ENCODE results near the gene CIZ1.
"Not testable (repeated sequence)": the region's sequence is repeated elsewhere in the genome, so short reads cannot be mapped to it uniquely, and the experiment has no call there.

CIZ1 gene

DNA sequence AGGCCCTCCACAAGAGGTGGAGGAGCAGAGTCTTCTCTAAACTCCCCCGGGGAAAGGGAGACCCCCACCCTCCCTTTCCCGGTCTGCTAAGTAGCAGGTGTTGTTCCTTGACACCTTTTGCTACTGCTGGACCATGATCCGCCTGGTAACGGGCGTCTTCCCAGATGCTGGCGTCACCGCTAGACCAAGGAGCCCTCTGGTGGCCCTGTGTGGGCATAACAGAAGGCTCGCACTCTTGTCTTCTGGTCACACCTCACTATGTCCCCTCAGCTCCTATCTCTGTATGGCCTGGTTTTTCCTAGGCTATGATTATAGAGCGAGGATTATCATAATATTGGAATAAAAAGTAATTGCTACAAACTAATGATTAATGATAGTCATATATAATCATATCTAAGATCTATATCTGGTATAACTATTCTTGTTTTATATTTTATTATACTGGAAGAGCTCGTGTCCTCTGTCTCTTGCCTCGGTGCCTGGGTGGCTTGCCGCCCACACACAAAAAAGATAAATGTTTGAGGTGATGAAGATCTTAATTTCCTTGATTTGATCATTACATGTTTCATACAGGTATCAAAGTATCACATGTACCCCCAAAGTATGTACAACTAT lies 61.3 kb downstream of the CIZ1 start:
- in situ Hi-C loops (cut with MboI; ENCODE audit: low pct_unique_long_range_greater_than_20kb, low sequenced_read_pairs, unreplicated experiment); DNase-seq (ENCODE audit: low spot score): not testable (repeated sequence)
- TF ChIP-seq, protein P1, sequence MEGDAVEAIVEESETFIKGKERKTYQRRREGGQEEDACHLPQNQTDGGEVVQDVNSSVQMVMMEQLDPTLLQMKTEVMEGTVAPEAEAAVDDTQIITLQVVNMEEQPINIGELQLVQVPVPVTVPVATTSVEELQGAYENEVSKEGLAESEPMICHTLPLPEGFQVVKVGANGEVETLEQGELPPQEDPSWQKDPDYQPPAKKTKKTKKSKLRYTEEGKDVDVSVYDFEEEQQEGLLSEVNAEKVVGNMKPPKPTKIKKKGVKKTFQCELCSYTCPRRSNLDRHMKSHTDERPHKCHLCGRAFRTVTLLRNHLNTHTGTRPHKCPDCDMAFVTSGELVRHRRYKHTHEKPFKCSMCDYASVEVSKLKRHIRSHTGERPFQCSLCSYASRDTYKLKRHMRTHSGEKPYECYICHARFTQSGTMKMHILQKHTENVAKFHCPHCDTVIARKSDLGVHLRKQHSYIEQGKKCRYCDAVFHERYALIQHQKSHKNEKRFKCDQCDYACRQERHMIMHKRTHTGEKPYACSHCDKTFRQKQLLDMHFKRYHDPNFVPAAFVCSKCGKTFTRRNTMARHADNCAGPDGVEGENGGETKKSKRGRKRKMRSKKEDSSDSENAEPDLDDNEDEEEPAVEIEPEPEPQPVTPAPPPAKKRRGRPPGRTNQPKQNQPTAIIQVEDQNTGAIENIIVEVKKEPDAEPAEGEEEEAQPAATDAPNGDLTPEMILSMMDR (IDR thresholded peaks at IDR 0.05; ENCODE audit: extremely low read depth, insufficient read depth, missing control alignments): peak; percentile 34

DNA sequence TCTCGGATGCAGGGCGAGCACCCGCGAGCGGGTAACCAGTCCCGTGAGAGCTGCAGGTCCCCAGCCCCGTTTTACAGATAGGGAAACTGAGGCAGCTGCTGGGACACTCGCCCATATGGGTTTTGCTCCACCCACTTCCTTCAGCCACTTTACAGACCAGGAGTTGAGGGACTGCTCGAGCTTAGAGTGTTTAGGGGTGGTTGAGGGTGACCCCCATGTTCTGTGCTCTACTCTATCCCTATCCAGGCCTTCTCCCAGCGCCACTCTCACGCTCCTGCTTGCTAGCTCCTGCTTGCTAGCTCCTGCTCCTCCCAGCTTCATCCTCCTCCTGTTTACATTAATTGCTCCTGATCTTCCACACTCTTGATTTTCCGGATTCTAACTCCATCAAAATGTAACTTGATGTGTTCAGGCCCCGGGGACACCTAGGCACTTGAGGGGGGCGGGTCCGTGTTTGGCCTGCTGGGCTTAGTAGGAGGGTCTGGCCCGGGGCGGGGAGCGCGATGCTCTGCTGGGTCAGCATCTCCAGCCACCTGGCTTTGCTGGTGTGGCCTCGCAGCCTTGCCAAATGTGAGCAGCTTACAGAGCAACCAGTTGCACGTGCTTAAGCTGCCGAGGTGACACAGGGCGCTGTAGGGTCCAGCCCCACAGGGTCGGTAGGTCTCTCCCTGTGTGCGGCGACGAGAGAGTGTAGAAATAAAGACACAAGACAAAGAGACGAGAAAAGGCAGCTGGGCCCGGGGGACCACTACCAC lies 62.4 kb downstream of the CIZ1 start:
- in situ Hi-C loops (cut with MboI; ENCODE audit: low pct_unique_long_range_greater_than_20kb, low sequenced_read_pairs, unreplicated experiment): no loop called here
- TF ChIP-seq, protein P1 (IDR thresholded peaks at IDR 0.05; ENCODE audit: extremely low read depth, insufficient read depth, missing control alignments): no peak
- DNase-seq (ENCODE audit: low spot score): no peak

DNA sequence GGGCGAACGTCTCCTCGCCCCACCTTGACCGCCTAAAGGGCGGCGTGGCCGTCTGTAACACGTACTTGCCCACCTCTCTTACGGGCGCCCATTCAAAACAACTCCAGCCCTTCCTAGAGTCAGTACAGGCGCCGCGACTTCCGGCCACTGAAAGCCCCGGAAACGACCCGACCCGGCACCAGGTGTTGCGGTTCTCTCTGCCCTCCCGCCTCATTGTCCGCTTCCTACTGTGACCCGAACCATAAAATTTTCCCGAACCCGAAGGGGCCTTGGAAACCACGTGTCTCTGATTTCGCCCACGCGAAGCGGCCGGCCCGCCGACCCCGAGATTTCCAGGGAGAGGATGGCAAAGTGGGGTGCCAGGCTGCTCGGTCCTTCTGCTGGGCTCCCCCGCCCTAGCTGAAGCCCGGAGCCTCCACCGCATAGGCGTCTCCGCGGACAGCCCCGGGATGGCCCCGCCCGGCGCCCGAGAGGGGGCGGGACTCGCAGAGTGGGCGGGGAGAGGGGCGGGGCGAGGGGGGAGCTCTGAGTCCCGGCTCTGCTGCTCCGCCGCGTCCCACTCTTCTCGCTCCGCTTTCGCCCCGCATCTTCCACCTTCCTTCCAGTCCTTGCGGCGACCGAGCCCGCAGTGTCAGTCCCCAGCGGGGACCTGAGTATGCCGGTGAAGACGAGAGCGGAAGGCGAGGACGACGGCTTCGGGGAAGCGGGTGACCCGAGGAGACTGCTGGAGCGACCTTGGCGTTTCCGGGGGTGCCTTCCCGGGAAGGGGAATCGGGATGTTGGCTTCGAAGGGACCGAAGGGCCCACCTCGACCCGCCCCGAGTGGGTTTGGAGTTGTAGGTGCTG lies 63.2 kb downstream of the CIZ1 start:
- TF ChIP-seq, protein P1 (IDR thresholded peaks at IDR 0.05; ENCODE audit: extremely low read depth, insufficient read depth, missing control alignments): no peak
- DNase-seq (ENCODE audit: low spot score): peak; percentile 89
- in situ Hi-C loops (cut with MboI; ENCODE audit: low pct_unique_long_range_greater_than_20kb, low sequenced_read_pairs, unreplicated experiment): no loop called here

DNA sequence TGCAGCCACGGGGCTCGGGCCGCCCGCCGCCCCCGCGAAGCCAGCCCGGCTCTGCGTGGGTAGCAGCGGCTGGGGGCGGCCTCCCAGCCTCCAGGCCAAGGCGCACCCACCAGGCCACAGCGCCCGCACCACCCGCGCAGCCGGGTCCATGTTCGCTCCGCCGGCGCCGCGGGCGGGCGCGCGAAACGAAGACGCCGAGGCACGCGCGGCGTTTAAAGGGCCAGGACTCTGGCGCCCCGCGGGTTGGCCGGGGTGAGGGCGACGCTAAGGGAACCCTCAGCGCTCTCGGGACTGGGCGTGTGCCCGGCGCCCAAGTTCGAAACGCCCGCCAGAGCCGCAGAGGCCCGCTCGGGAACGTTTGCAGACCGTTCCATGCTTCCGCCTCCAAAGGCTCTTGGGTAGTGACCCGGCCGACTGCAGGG lies 63.8 kb downstream of the CIZ1 start, which contains the start of gene PTGES2:
PTGES2 (minus strand) TSS at position 162 of the 422 bp plus-strand sequence; CDS start at position 150, 12 bp downstream.
- DNase-seq (ENCODE audit: low spot score): peak; percentile 83
- in situ Hi-C loops (cut with MboI; ENCODE audit: low pct_unique_long_range_greater_than_20kb, low sequenced_read_pairs, unreplicated experiment): no loop called here
- TF ChIP-seq, protein P1 (IDR thresholded peaks at IDR 0.05; ENCODE audit: extremely low read depth, insufficient read depth, missing control alignments): no peak

DNA sequence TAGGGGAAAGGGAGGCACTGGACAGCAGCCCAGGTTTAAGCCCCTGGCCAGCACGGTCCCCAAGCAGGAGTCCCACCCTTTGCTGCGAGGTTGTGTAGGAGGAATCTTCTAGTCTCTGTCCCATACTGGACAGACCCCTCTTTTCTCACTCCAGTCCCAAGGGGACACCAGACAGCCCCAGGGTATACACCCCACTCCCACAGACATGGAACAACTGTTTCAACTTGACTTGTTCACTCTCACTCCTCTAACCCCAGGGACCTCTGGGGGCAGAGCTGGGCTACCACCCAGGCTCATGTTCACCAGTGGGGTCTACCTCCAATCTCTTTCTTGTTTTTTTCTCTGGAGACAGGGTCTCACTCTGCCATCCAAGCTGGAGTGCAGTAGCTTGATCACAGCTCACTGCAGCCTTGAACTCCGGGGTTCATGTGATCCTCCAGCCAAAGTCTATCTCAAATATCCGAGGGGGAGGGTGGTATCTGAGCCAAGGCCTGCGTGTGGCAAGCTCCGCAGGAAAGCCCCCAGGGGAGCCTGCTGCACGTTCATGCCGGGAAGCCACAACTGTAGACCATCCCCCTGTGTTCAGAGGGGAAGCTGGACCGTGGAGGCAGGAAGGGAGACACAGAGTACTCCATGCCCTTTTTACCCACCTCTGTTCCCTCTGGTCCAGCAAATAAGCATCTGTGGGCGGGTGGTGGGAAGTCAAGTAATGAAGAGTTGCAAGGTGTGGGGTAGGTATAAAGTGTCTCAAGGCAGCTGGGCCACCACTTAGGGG lies 65.6 kb downstream of the CIZ1 start:
- in situ Hi-C loops (cut with MboI; ENCODE audit: low pct_unique_long_range_greater_than_20kb, low sequenced_read_pairs, unreplicated experiment): no loop called here
- DNase-seq (ENCODE audit: low spot score): no peak
- TF ChIP-seq, protein P1 (IDR thresholded peaks at IDR 0.05; ENCODE audit: extremely low read depth, insufficient read depth, missing control alignments): no peak

All from GM13977 (cell line).